GM12878 (cell line): ENCODE results near the gene AMN. TPM values are rescaled to one million over a fixed set of nuclear protein-coding genes. Genes with fewer than 3 reads are reported as not detected.
A peak's percentile ranks its signal among the peaks of the same experiment; 100 is the strongest.

Source experiments
- ATAC-seq: fragments of 200-7000 bp; cut with Tn5 transposase; 3 replicates; pipeline ENCODE4 v1.9.1; 2020; ENCODE audit warnings: mild to moderate bottlenecking, moderate library complexity
- BruUV-seq: library from RNA; stranded (reverse); fragments of 400-500 nt; replicated peaks from 2 replicates; lab custom pipeline; 2021; lab: Mats Ljungman, UMichigan
- CTCF ChIA-PET: fragments of 300-600 bp; sonication (Branson Sonifier 250); formaldehyde crosslinking; extraction: SDS; loops from one replicate; lab custom pipeline; 2021; ENCODE audit warnings: inconsistent platforms; lab: Yijun Ruan, JAX
- POLR2A ChIA-PET: fragments of 350-600 bp; formaldehyde crosslinking; extraction: SDS; loops from one replicate; lab custom pipeline; 2021; ENCODE audit warnings: inconsistent platforms; lab: Charles Lee
- RAD21 ChIA-PET: fragments of 300-600 bp; sonication (Branson Sonifier 250); formaldehyde crosslinking; loops from one replicate; lab custom pipeline; 2023; ENCODE audit warnings: antibody characterized with exemption; ENCODE audit not compliant: unreplicated experiment; lab: Charles Lee
- SMC1A ChIA-PET: fragments of 300-600 bp; sonication (Branson Sonifier 250); formaldehyde crosslinking; loops from one replicate; lab custom pipeline; 2023; ENCODE audit not compliant: unreplicated experiment, uncharacterized antibody; lab: Charles Lee
- DNase-seq: peaks from one replicate; pipeline ENCODE4 v3.0.0-alpha.2; 2011; ENCODE audit warnings: low read depth, low spot score
- FAIRE-seq: peaks from 3 replicates; lab custom pipeline; 2011; peaks lifted over from hg19 to GRCh38; lab: Jason Lieb, UNC
- H2AFZ ChIP-seq: 2 replicates; pipeline ENCODE4 v1.6.0; 2011; ENCODE audit warnings: low read depth, low read length, control low read depth; ENCODE audit not compliant: control insufficient read depth
- H3K27ac ChIP-seq: 2 replicates; pipeline ENCODE4 v1.5.1; 2011; ENCODE audit warnings: control low read depth; ENCODE audit not compliant: control insufficient read depth, insufficient read depth
- H3K27me3 ChIP-seq, 2 experiments: replicated peaks in 1 of 2; 2 replicates each; pipeline versions ENCODE4 v1.6.0 to v1.6.1; 2011; ENCODE audit warnings: low read length in 1 of 2; ENCODE audit not compliant: control insufficient read depth in 2 of 2, insufficient read depth in 2 of 2
- H3K36me3 ChIP-seq, 2 experiments: 2 replicates each; pipeline ENCODE4 v1.5.1; 2011; ENCODE audit warnings: low read length in 1 of 2; ENCODE audit not compliant: control insufficient read depth in 2 of 2, insufficient read depth in 2 of 2
- H3K4me1 ChIP-seq: 2 replicates; pipeline ENCODE4 v1.6.1; 2011; ENCODE audit warnings: mild to moderate bottlenecking, low read length, moderate library complexity, mixed read lengths; ENCODE audit not compliant: control insufficient read depth, insufficient read depth
- H3K4me2 ChIP-seq: 2 replicates; pipeline ENCODE4 v1.6.0; 2011; ENCODE audit warnings: control low read depth; ENCODE audit not compliant: control insufficient read depth, insufficient read depth
- H3K4me3 ChIP-seq: fragments of 200-600 bp; sonication (generic); 2 replicates; pipeline ENCODE4 v1.5.1; 2016
- H3K79me2 ChIP-seq: 2 replicates; pipeline ENCODE4 v1.6.0; 2011; ENCODE audit warnings: low read length; ENCODE audit not compliant: control insufficient read depth, insufficient read depth
- H3K9ac ChIP-seq: 2 replicates; pipeline ENCODE4 v1.8.0; 2011; ENCODE audit warnings: low read length, control low read depth, mixed read lengths; ENCODE audit not compliant: control insufficient read depth, insufficient read depth
- H3K9me3 ChIP-seq: replicated peaks from 3 replicates; pipeline ENCODE4 v1.5.1; 2011; ENCODE audit warnings: mild to moderate bottlenecking, low read length; ENCODE audit not compliant: control insufficient read depth, insufficient read depth
- H4K20me1 ChIP-seq: 2 replicates; pipeline ENCODE4 v1.6.0; 2011; ENCODE audit not compliant: control insufficient read depth, insufficient read depth
- BCL11A ChIP-seq: IDR thresholded peaks from 2 replicates; pipeline ENCODE4 v1.6.1; 2011; ENCODE audit warnings: low read depth, low read length
- BHLHE40 ChIP-seq, 2 experiments: fragments of 450-650 bp in 1 of 2; IDR thresholded peaks; 2 replicates each; pipeline ENCODE4 v1.6.1; 2011 to 2017; ENCODE audit warnings: low read depth in 2 of 2, borderline replicate concordance in 1 of 2, improper control_type of control experiment in 1 of 2, low read length in 1 of 2, mild to moderate bottlenecking in 1 of 2
- ESRRA ChIP-seq: IDR thresholded peaks from 2 replicates; pipeline ENCODE4 v1.6.1; 2012; ENCODE audit warnings: mild to moderate bottlenecking, low read length, improper control_type of control experiment
- FOS ChIP-seq: IDR thresholded peaks from 3 replicates; pipeline ENCODE4 v1.6.1; 2011; ENCODE audit warnings: borderline replicate concordance; ENCODE audit not compliant: insufficient read length; ENCODE audit errors: extremely low read depth
- IKZF1 ChIP-seq: fragments of 450-650 bp; conservative IDR thresholded peaks from 2 replicates; pipeline ENCODE4 v1.6.1; 2017; ENCODE audit warnings: antibody characterized with exemption, mild to moderate bottlenecking
- JUNB ChIP-seq: IDR thresholded peaks from 2 replicates; pipeline ENCODE4 v1.6.1; 2016; ENCODE audit warnings: antibody characterized with exemption, mild to moderate bottlenecking
- MEF2A ChIP-seq: IDR thresholded peaks from 2 replicates; pipeline ENCODE4 v1.6.1; 2011; ENCODE audit warnings: low read depth, mild to moderate bottlenecking, low read length, moderate library complexity; ENCODE audit not compliant: insufficient read depth
- NKRF ChIP-seq: fragments of 450-650 bp; conservative IDR thresholded peaks from 2 replicates; pipeline ENCODE4 v1.6.1; 2017; ENCODE audit warnings: mild to moderate bottlenecking, moderate library complexity
- SMAD5 ChIP-seq: IDR thresholded peaks from 2 replicates; pipeline ENCODE4 v1.6.1; 2016; ENCODE audit warnings: antibody characterized with exemption, low read depth
- TCF7 ChIP-seq: IDR thresholded peaks from 2 replicates; pipeline ENCODE4 v1.6.1; 2014; ENCODE audit warnings: antibody characterized with exemption, borderline replicate concordance
- USF2 ChIP-seq: IDR thresholded peaks from 2 replicates; pipeline ENCODE4 v1.6.1; 2011; ENCODE audit warnings: low read depth, low read length, improper control_type of control experiment, borderline replicate concordance
- ZBTB4 ChIP-seq: fragments of 450-650 bp; formaldehyde crosslinking; IDR thresholded peaks from 2 replicates; pipeline ENCODE4 v1.4.0; 2022; ENCODE audit warnings: mild to moderate bottlenecking, moderate library complexity
- WGBS: methylation state at CpG from one replicate; pipeline ENCODE4 v1.1.6; 2016; ENCODE audit warnings: low lambda C conversion rate; ENCODE audit not compliant: insufficient replicate concordance, insufficient coverage; ENCODE audit errors: missing lambda C conversion rate; 5-methylcytosine and 5-hydroxymethylcytosine counted together
- in situ Hi-C: fragments of 300-500 bp; cut with MboI; formaldehyde crosslinking; loops from 9 replicates; pipeline ENCODE4 v1.14.3; 2018; ENCODE audit warnings: mixed read lengths
- intact Hi-C: fragments of 100-400 bp; cut with micrococcal nuclease; formaldehyde crosslinking; loops from one replicate; pipeline ENCODE4 v1.14.2; 2022; ENCODE audit not compliant: unreplicated experiment
- polyA plus RNA-seq, 11 experiments: library from polyadenylated mRNA; depleted of rRNA in 4 of 11; unstranded in 6 of 11; stranded (reverse) in 5 of 11; fragments of >200 nt; fragmentation: Nextera tagmentation in 4 of 11; fragmentation: Illumina TruSeq in 1 of 11; extraction: Ambion mirVana in 4 of 11; extraction: Trizol in 1 of 11; gene quantifications; 1 replicate in 1 of 11; 2 replicates in 10 of 11; pipeline versions ENCODE4 v1.2.1 to v1.2.3, GENCODE V29; 2011 to 2016; ENCODE audit warnings: inconsistent platforms in 2 of 11, missing spikeins in 2 of 11, low read depth in 1 of 11
- total RNA-seq, 4 experiments: library from RNA; depleted of rRNA in 3 of 4; stranded (reverse); fragments of >200 nt in 3 of 4; fragmentation: Illumina TruSeq in 1 of 4; extraction: Trizol in 1 of 4; gene quantifications; 2 replicates each; pipeline versions ENCODE4 v1.2.1 to v1.2.3, GENCODE V29; 2013 to 2021
- TF ChIP-seq, protein P1 (sequence below): IDR thresholded peaks from 2 replicates; pipeline ENCODE4 v1.6.1; 2012; ENCODE audit warnings: low read depth, low read length, improper control_type of control experiment

AMN gene
- total and polyA plus RNA-seq, 10 of the 15 experiments (the other 5 are each of a cell fraction or from before 2014, with no cell fraction given), result 0.03 to 0.33 (median 0.11) TPM; not detected in 6

DNA sequence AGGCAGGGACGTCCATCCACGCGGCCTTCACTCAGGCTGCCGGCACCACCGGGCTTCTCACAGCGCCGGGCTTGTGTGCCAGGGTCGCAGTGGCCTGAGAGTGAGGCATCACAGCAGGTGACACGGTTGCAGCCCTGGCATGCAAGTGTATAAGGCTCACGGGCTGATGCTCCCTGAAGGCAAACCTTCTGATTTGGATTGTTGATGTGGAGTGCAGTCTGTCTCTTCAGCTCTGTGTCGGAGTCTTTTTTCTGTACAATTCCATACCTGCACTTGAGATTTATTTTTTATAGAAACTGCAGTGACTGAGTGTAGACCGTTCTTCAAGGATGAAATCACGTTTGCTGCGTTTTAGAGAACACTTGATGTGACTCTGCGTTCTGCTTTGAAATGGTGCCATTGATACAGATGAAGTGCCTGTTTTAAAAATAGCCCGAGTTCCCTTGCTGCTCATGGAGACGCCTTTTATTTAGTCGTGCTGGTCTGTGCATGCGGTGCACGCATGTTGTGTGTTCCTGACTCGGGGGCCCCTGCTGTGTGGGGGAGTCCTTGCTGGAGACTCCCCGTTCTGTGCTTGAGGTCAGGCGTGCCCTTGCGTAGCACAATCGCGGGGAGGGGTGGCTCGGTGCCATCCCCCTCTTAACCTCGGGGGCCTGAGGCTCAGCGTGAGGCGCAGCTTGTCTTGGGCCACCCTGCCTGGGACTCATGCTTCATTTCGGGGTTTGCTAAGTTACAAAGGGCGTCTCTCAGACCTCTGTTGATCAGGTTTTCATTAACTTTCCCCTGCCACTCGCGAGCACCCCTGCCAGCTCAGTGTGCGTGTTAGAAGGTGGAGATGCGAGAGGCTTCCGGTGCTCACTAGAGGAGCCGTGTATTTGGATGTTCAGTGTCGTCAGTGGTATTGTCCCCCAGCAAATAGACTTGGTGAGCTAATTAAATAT, 21.6 kb upstream of the AMN start (continued):
- TF ChIP-seq ZBTB4 (no peak), BHLHE40 (IDR thresholded peaks at IDR 0.05; ENCODE audit: borderline replicate concordance in 1 of 2, low read depth in 2 of 2, low read length in 1 of 2) (peak in 1 of 2 experiments; percentile 79; a peak in 2 of 4 replicates), MEF2A (no peak)

- no peaks in the 10 kb centered on the region for H4K20me1 ChIP-seq
- WGBS, result 3% methylated on average over 4 of the region's 4 CpGs
- ATAC-seq, result peak; percentile 85
- peaks cover 34% of the 10 kb centered on the region for H3K79me2 ChIP-seq
- intact Hi-C loops (loop anchor here (5.0 kb wide), 1 partner anchor 124 kb away; the partner anchor contains the start of gene TRAF3), in situ Hi-C loops (no loop called here)
- POLR2A ChIA-PET, result interaction anchor here (0.5 to 2.3 kb wide), 10 partner anchors 83 to 670 kb away, joined by 3 to 14 read pairs (median 5); partner anchors contain the start of gene EIF5
- CTCF ChIA-PET, result interaction anchor here (0.9 to 3.6 kb wide), 9 partner anchors 14 to 207 kb away, joined by 3 to 25 read pairs (median 10); no protein-coding TSS in a partner anchor
- H3K27ac ChIP-seq, result peak overlapping the region; percentile 98
- RAD21 ChIA-PET, result interaction anchor here (0.5 to 3.4 kb wide), 15 partner anchors 13 to 377 kb away, joined by 3 to 26 read pairs (median 4); no protein-coding TSS in a partner anchor
- DNase-seq, result peak; percentile 76
- peaks cover 59% of the 10 kb centered on the region for H3K4me1 ChIP-seq
- H3K36me3 ChIP-seq, result peaks cover 28 to 32% of the 10 kb centered on the region in 2 experiments
- H3K9me3 ChIP-seq, result no peaks in the 10 kb centered on the region
- no TSS peak for BruUV-seq
- no peaks in the 10 kb centered on the region for H3K27me3 ChIP-seq
- peak overlapping the region; percentile 97 for H3K4me2 ChIP-seq
- FAIRE-seq, result peak; percentile 89
- H3K9ac ChIP-seq, result peak overlapping the region; percentile 78
- no peak overlapping the region; the same call in 1 of the 2 replicates for H2AFZ ChIP-seq
- SMC1A ChIA-PET, result interaction anchor here (0.7 to 3.0 kb wide), 15 partner anchors 14 to 363 kb away, joined by 3 to 23 read pairs (median 4); no protein-coding TSS in a partner anchor
- peak overlapping the region; percentile 43 for H3K4me3 ChIP-seq
- TF ChIP-seq ESRRA (no peak), TCF7 (no peak), BHLHE40 (IDR thresholded peaks at IDR 0.05; ENCODE audit: borderline replicate concordance in 1 of 2, low read depth in 2 of 2, low read length in 1 of 2) (peak; percentile 46 to 56; a peak in 2 of 4 replicates), JUNB (0 out of 2 replicates have a peak, but pooled peaks have one; percentile 20), IKZF1 (peak; percentile 89), FOS (no peak), NKRF (peak; percentile 50), USF2 (no peak), SMAD5 (0 out of 2 replicates have a peak, but pooled peaks have one; percentile 44), BCL11A (peak; percentile 73)
- TF ChIP-seq, protein P1, sequence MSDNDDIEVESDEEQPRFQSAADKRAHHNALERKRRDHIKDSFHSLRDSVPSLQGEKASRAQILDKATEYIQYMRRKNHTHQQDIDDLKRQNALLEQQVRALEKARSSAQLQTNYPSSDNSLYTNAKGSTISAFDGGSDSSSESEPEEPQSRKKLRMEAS, result 0 out of 2 replicates have a peak, but pooled peaks have one; percentile 47
These were observed 20.8 kb upstream of the AMN start for GRCh38 chr14:102901633-102902032.
